Upper lobe of right lung (tissue), 1 donor: ENCODE measurements around the gene CAPN11. TPM values are rescaled to one million over a fixed set of nuclear protein-coding genes. Genes with fewer than 3 reads are reported as not detected.

Source experiments
- ATAC-seq: fragments of 200-7000 bp; cut with Tn5 transposase; one replicate; pipeline ENCODE4 v1.9.1; 2020; ENCODE audit warnings: mild to moderate bottlenecking, moderate library complexity
- DNase-seq: peaks from one replicate; pipeline ENCODE4 v3.0.0-alpha.2; 2020
- H3K27ac ChIP-seq: fragments of 200-600 bp; one replicate; pipeline ENCODE4 v1.8.0; 2022
- H3K27me3 ChIP-seq: fragments of 200-600 bp; one replicate; pipeline ENCODE4 v1.8.0; 2022; ENCODE audit warnings: mild to moderate bottlenecking
- H3K36me3 ChIP-seq: fragments of 200-600 bp; one replicate; pipeline ENCODE4 v1.8.0; 2022
- H3K4me1 ChIP-seq: fragments of 200-600 bp; one replicate; pipeline ENCODE4 v1.8.0; 2022
- H3K4me3 ChIP-seq: fragments of 200-600 bp; one replicate; pipeline ENCODE4 v1.8.0; 2022; ENCODE audit warnings: mild to moderate bottlenecking
- H3K9me3 ChIP-seq: fragments of 200-600 bp; one replicate; pipeline ENCODE4 v1.8.0; 2022
- intact Hi-C: fragments of 100-400 bp; cut with DNase I; formaldehyde crosslinking; loops from one replicate; pipeline ENCODE4 v1.11.0; 2022
- total RNA-seq: library from RNA; stranded (reverse); fragmentation: NEBNext Ultra II Directional; extraction: Animal tissue kit (Norgen Biotek cat#: 25700); gene quantifications from one replicate; pipeline ENCODE4 v1.2.1, GENCODE V29; 2021
- TF ChIP-seq, protein P1 (sequence below): fragments of 200-600 bp; IDR thresholded peaks from one replicate; pipeline ENCODE4 v1.8.0; 2022; ENCODE audit warnings: antibody characterized with exemption
- donor health status: DM: no; HTN: yes; CAD: no; lungs with severe emphysema.

CAPN11 gene
- total RNA-seq, 1 donor from 2014 or later, result 1.6 TPM

DNA sequence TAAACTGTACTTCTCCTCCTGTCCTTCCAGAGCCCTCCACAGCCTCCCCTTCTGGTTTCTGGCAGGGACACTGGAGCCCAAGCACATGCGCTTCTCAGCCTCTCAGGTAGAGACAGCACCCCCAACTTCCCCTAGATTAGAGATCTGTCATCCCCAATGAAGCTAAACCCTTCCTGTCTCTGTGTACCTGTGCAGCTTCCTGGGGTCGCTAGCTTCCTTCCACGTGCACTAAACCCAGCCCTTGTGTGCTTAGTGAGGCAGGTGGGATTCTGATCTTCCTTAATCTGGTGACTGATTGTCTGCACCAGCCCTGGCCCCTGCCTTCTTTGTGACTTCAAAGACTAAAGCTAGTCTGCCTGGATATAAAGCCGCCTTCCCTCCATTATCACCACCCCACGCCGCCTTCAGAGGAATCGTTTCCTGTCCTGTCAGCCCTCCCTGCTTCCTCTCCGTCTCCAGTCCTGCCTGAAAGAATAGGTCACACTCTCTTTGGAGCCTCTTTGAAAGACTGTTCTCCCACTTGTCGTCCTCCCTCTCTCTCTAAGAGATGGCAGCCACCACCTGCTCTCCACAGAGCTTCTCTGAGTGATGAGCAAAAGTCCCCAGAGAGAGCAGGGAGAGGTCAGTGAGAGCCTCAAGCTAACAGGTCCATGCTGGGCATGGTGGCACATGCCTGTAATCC lies 27.5 kb downstream of the CAPN11 start:
- Histone ChIP-seq H3K9me3 (no peaks in the 10 kb centered on the region), H3K36me3 (no peaks in the 10 kb centered on the region), H3K27ac (peak overlapping the region; percentile 24), H3K4me3 (no peak overlapping the region), H3K4me1 (peaks cover 3% of the 10 kb centered on the region), H3K27me3 (no peaks in the 10 kb centered on the region)
- TF ChIP-seq, protein P1, sequence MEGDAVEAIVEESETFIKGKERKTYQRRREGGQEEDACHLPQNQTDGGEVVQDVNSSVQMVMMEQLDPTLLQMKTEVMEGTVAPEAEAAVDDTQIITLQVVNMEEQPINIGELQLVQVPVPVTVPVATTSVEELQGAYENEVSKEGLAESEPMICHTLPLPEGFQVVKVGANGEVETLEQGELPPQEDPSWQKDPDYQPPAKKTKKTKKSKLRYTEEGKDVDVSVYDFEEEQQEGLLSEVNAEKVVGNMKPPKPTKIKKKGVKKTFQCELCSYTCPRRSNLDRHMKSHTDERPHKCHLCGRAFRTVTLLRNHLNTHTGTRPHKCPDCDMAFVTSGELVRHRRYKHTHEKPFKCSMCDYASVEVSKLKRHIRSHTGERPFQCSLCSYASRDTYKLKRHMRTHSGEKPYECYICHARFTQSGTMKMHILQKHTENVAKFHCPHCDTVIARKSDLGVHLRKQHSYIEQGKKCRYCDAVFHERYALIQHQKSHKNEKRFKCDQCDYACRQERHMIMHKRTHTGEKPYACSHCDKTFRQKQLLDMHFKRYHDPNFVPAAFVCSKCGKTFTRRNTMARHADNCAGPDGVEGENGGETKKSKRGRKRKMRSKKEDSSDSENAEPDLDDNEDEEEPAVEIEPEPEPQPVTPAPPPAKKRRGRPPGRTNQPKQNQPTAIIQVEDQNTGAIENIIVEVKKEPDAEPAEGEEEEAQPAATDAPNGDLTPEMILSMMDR, result no peak
- ATAC-seq (no peak), DNase-seq (no peak)
- intact Hi-C loops, result no loop called here

DNA sequence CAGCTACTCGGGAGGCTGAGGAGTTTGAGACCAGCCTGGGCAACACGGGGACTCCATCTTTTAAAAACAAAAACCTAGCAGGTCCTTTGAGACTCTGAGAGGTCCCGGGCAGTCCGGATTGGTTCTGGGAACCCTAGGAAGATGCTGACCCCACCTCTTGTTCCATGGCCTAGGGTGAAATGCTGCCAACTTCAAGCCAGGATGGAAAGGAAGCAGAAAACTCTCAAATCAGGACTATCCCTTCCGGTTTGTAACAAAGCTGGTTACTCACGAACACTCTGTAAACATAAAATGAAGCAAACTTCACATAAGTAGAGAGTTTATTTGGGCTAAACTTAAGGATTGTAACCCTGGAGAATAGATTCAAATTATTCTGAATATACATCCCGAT lies 28.0 kb downstream of the CAPN11 start:
- H3K4me1 ChIP-seq, result peaks cover 3% of the 10 kb centered on the region
- DNase-seq (no peak), ATAC-seq (no peak)
- H3K9me3 ChIP-seq, result no peaks in the 10 kb centered on the region
- TF ChIP-seq, protein P1, result no peak
- peak overlapping the region; percentile 37 for H3K27ac ChIP-seq
- no peaks in the 10 kb centered on the region for H3K27me3 ChIP-seq
- intact Hi-C loops, result no loop called here
- no peak overlapping the region for H3K4me3 ChIP-seq
- H3K36me3 ChIP-seq, result no peaks in the 10 kb centered on the region

DNA sequence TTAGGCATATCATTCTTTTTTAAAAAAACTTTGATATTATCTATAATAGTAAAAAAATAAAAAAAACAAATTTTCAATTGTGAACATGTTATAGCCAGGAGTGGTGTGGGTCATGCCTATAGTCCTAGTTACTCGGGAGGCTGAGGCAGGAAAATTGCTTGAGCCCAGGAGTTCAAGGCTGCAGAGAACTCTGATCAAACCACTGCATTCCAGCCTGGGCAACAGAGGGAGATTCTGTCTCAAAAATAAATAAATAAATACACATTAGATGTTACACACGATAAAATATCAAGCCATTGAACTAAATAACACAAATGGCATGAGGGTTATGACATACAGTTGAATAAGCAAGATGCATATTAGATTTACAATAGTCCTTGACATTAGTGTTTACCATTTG lies 30.2 kb downstream of the CAPN11 start:
- H3K4me3 ChIP-seq, result no peak overlapping the region
- H3K4me1 ChIP-seq, result peaks cover 3% of the 10 kb centered on the region
- no peak overlapping the region for H3K27ac ChIP-seq
- ATAC-seq (no peak), DNase-seq (no peak)
- H3K36me3 ChIP-seq, result no peaks in the 10 kb centered on the region
- TF ChIP-seq, protein P1, result no peak
- no peaks in the 10 kb centered on the region for H3K27me3 ChIP-seq
- H3K9me3 ChIP-seq, result no peaks in the 10 kb centered on the region
- intact Hi-C loops, result no loop called here

DNA sequence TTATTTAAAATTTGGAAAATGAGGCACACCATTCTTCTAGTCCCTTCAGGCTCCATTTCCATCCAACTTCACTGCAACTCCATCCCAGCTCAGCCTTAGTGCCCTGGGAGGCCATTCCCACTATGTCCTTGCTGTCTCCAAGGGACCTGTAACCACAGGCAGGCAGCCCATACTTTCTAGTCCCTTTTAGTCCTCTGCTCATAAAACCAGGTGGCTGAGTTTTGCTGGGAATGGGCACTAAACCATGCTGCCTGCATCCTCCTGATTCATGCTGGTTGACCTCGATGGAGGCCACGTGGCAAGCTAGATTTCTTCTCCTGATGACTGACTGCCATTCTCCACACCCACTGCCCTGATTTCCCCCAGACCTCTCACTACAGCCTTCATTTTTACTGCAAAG lies 30.6 kb downstream of the CAPN11 start:
- Histone ChIP-seq H3K9me3 (no peaks in the 10 kb centered on the region), H3K27me3 (no peaks in the 10 kb centered on the region), H3K36me3 (no peaks in the 10 kb centered on the region), H3K4me3 (no peak overlapping the region), H3K27ac (no peak overlapping the region), H3K4me1 (peaks cover 3% of the 10 kb centered on the region)
- TF ChIP-seq, protein P1, result no peak
- intact Hi-C loops, result no loop called here
- DNase-seq, result peak; percentile 25
- ATAC-seq, result no peak

DNA sequence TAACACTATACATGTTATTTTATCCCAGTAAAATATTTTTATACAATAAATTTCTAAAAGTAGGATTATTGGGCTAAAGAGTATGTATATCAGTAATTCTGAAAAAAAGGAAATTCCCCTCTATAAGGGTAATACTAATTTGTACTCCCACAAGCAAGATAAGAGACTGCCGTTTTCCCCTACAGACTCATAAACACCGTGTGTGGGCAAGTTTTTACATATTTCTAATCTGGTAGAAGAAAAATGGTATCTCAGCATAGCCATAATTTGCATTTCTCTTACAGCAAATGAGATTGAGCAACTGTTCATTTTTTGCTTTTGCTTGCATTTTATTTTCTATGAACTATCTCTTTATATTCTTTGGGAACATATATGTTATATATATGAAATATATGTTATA lies 32.1 kb downstream of the CAPN11 start:
- Histone ChIP-seq H3K9me3 (no peaks in the 10 kb centered on the region), H3K4me1 (peaks cover 3% of the 10 kb centered on the region), H3K4me3 (no peak overlapping the region), H3K27ac (no peak overlapping the region), H3K36me3 (no peaks in the 10 kb centered on the region), H3K27me3 (no peaks in the 10 kb centered on the region)
- intact Hi-C loops, result no loop called here
- TF ChIP-seq, protein P1, result no peak
- ATAC-seq (no peak), DNase-seq (no peak)
